Ectodermal cell (in vitro differentiated cells): ENCODE results near the gene GABBR2.

ENCODE experiments used
- H3K27ac ChIP-seq: 2 replicates; pipeline ENCODE4 v1.7.0; 2013; ENCODE audit warnings: mild to moderate bottlenecking, low read depth, low read length; ENCODE audit not compliant: insufficient read depth, poor library complexity, severe bottlenecking
- H3K27me3 ChIP-seq: 2 replicates; pipeline ENCODE4 v1.7.0; 2013; ENCODE audit warnings: mild to moderate bottlenecking, low read length; ENCODE audit not compliant: insufficient read depth, control insufficient read depth, poor library complexity, severe bottlenecking
- H3K36me3 ChIP-seq: one replicate; pipeline ENCODE4 v1.7.0; 2013; ENCODE audit warnings: low read length; ENCODE audit not compliant: control insufficient read depth, insufficient read depth
- H3K4me1 ChIP-seq: one replicate; pipeline ENCODE4 v1.7.0; 2013; ENCODE audit warnings: low read length; ENCODE audit not compliant: control insufficient read depth, insufficient read depth
- H3K4me3 ChIP-seq: 2 replicates; pipeline ENCODE4 v1.7.0; 2013; ENCODE audit warnings: low read depth, low read length, control low read depth; ENCODE audit not compliant: insufficient read depth
- H3K9me3 ChIP-seq: 2 replicates; pipeline ENCODE4 v1.7.0; 2013; ENCODE audit warnings: mild to moderate bottlenecking, low read length, moderate library complexity; ENCODE audit not compliant: control insufficient read depth
- WGBS, 2 experiments: methylation state at CpG; one replicate each; pipeline ENCODE4 v1.1.7; 2013; ENCODE audit warnings: missing lambda C conversion rate in 2 of 2; 5-methylcytosine and 5-hydroxymethylcytosine counted together

Gene GABBR2

DNA sequence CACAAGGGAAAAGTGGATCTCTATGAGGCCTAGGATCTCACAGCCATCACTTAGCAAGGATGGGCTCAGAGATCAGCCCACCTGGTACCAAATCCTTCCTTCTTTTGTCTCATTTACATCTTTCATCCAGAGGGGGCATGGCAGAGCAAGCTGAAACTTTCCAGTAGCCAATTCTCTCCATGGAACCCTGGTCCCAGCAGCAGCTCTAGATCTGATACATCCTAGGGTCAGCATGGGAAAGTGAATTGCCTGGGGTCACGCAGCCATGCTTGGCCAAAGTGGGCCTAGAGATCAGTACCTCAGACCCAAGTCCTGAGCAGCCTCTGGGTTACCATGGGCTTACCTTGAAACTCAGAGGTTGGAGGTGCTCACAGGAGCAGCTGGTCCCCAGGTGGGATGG lies 170.5 kb downstream of the GABBR2 start:
- Histone ChIP-seq H3K36me3 (no peaks in the 10 kb centered on the region), H3K27me3 (no peaks in the 10 kb centered on the region), H3K27ac (no peak overlapping the region), H3K4me1 (no peaks in the 10 kb centered on the region), H3K4me3 (no peak overlapping the region), H3K9me3 (no peaks in the 10 kb centered on the region)
- WGBS, 2 experiments, result 93 to 98% methylated on average over 1 of the region's 1 CpG

DNA sequence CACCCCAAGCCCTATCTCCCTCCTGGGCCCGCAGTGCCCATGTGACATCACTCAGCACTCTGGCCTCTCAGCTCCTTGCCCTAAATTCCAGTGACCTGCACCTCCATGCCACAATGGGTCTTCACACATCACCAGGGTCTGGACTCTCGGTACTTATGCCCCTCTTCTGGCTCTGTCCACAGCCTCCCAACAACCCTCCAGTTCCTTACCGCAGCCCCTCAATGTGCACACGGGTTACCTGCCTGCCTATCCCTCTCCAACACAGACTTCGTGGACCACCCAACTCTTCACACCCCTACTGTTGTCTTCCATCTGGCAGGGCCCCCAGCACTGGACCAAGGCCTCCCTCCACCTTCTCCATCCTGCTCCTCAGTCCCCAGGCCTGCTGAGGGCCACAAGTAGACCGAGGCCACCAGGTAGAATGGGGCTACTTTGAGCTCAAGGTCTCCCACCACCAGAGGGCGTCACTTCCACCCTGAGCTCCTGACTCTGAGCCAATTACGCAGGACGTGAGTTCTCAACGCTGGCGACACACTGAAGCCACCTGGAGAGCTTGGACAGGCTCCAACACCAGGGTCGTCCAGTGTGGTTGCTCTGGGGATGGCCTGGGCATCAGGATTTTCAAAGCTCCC lies 172.1 kb downstream of the GABBR2 start:
- Histone ChIP-seq H3K27ac (no peak overlapping the region), H3K27me3 (no peaks in the 10 kb centered on the region)
- WGBS, 2 experiments, result 78 to 79% methylated on average over 12 of the region's 12 CpGs

GRCh38 chr9:98533866-98534265 lies 174.9 kb downstream of the GABBR2 start:
- H3K4me1 ChIP-seq, result no peaks in the 10 kb centered on the region
- WGBS, 2 experiments, result 90% methylated on average over 4 of the region's 4 CpGs
- no peaks in the 10 kb centered on the region for H3K36me3 ChIP-seq
- H3K9me3 ChIP-seq, result no peaks in the 10 kb centered on the region
- no peak overlapping the region for H3K27ac ChIP-seq
- no peak overlapping the region for H3K4me3 ChIP-seq
- H3K27me3 ChIP-seq, result no peaks in the 10 kb centered on the region

More for the DNA sequence above, 172.1 kb downstream of the GABBR2 start:
- H3K4me1 ChIP-seq, result no peaks in the 10 kb centered on the region
- no peaks in the 10 kb centered on the region for H3K9me3 ChIP-seq
- H3K36me3 ChIP-seq, result no peaks in the 10 kb centered on the region
- H3K4me3 ChIP-seq, result no peak overlapping the region

DNA sequence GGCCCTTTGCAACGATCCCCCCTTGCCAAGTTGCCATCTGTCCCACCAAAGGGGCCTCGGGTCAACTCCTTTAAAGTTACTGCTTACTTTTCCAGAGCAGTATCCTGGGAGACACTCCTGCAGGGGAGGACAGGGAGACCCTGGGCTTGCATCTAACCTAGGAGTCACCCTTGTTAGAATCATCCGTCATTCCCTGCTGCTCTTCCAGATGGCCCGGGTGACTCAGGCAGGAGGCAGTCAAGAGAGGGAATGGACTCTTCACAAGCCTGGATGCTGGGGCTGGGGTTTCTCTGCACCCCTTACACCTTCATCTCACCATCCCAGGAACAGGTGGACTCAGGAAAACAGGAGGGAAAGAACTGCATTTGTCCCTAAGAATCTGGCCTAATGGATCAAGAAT lies 175.6 kb downstream of the GABBR2 start:
- Histone ChIP-seq H3K9me3 (no peaks in the 10 kb centered on the region), H3K36me3 (no peaks in the 10 kb centered on the region), H3K27ac (no peak overlapping the region), H3K4me1 (no peaks in the 10 kb centered on the region), H3K4me3 (no peak overlapping the region), H3K27me3 (no peaks in the 10 kb centered on the region)
- 83 to 88% methylated on average over 4 of the region's 4 CpGs for whole genome bisulfite sequencing, 2 experiments

DNA sequence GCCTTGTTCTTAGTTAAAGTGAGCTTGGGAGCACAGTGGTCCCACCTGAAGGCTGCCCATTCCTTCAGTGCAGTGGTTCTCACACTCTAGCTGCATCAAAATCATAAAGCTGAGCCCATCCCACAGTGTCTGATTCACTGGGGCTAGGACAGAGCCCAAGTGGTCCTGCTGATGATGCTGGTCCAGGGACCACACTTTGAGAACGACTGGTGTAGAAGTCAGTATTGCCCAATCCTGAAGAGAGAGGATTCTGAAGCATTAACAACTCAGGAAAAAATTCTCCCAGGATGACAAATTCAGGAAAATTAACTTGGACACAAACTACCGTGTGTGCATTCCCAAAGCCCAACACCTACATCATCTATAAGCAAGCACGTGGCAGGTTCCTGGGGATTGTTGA lies 176.2 kb downstream of the GABBR2 start:
- 92 to 99% methylated on average over 3 of the region's 3 CpGs for WGBS, 2 experiments
- Histone ChIP-seq H3K9me3 (no peaks in the 10 kb centered on the region), H3K4me3 (no peak overlapping the region), H3K4me1 (no peaks in the 10 kb centered on the region), H3K27me3 (no peaks in the 10 kb centered on the region), H3K27ac (no peak overlapping the region), H3K36me3 (no peaks in the 10 kb centered on the region)

- H3K27ac ChIP-seq, result no peak overlapping the region
- no peaks in the 10 kb centered on the region for H3K4me1 ChIP-seq
- WGBS, 2 experiments, result 93 to 96% methylated on average over 4 of the region's 4 CpGs
- H3K27me3 ChIP-seq, result no peaks in the 10 kb centered on the region
- H3K36me3 ChIP-seq, result no peaks in the 10 kb centered on the region
- H3K9me3 ChIP-seq, result no peaks in the 10 kb centered on the region
- no peak overlapping the region for H3K4me3 ChIP-seq
These were observed 176.6 kb downstream of the GABBR2 start for GRCh38 chr9:98532147-98532546.

DNA sequence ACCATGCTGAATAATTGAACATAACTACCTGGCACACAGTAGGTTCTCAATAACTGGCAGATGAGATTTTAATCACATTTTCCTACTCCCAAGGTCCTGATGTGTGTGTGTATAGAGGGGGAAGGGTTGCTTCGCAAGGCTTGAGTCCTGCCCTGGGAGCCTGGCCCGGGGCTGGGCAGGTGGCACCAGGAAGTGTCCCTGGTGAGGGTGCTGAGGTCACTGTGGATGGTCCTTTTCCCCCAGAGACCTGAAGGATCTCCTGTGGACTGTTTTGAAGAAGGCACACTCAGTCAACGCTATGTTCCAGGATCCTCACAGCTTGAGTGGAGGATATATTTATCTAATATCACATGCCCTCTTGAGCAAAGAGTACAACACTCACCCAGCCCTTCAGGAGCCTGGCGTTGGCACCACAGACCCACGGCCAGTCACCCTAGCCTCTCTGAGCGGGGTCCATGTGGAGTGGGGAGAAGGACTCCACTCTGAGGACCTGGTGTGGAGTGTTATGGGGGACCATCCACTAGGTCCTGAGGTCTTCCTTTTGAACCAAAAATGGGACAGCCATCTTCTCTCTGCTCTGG lies 177.8 kb downstream of the GABBR2 start:
- Histone ChIP-seq H3K36me3 (no peaks in the 10 kb centered on the region), H3K4me1 (no peaks in the 10 kb centered on the region), H3K27me3 (no peaks in the 10 kb centered on the region), H3K4me3 (no peak overlapping the region), H3K27ac (no peak overlapping the region), H3K9me3 (no peaks in the 10 kb centered on the region)
- WGBS, 2 experiments, result 93 to 96% methylated on average over 5 to 6 of the region's 6 CpGs

DNA sequence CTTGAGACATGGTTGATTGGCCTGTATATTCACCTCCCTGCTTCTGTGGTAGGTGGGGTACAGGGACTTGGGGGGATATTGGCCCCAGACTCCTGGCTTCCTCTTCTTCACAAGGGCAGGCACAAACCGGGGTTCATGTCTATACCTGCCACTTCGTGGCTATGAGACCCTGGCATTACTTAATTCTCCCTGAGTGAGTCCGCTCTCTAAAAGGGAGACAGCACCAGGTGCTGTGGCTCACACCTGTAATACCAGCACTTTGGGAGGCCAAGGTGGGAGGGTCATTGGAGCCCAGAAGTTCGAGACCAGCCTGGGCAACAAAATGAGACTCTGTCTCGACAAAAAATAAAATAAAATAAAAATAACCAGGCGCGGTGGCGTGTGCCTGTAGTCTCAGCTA lies 178.5 kb downstream of the GABBR2 start:
- Histone ChIP-seq H3K27ac (no peak overlapping the region), H3K4me3 (no peak overlapping the region), H3K4me1 (no peaks in the 10 kb centered on the region), H3K27me3 (no peaks in the 10 kb centered on the region), H3K36me3 (no peaks in the 10 kb centered on the region), H3K9me3 (no peaks in the 10 kb centered on the region)
- WGBS, 2 experiments, result 80% methylated on average over 8 of the region's 8 CpGs

DNA sequence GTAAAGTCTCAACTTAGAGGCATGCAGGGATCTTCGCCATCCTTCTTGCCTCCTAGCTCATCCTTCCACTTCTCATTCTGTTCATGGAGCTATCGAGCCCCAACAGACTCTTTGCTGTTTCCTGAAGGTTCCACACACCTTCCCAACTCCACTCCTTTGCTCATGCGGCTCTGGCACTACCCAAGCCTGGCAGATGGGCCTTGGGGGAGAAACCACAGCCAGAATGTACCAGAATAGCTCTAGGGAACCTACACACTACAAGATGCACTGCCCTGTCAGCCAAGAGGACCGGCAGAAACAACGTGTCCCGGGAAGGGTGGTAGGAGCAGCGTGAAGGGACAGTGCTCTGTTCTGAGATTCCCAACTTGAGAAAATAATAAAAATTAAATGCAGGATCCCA lies 178.9 kb downstream of the GABBR2 start:
- 92 to 95% methylated on average over 7 of the region's 7 CpGs for WGBS, 2 experiments
- Histone ChIP-seq H3K36me3 (no peaks in the 10 kb centered on the region), H3K27me3 (no peaks in the 10 kb centered on the region), H3K9me3 (no peaks in the 10 kb centered on the region), H3K4me1 (no peaks in the 10 kb centered on the region), H3K27ac (no peak overlapping the region), H3K4me3 (no peak overlapping the region)

DNA sequence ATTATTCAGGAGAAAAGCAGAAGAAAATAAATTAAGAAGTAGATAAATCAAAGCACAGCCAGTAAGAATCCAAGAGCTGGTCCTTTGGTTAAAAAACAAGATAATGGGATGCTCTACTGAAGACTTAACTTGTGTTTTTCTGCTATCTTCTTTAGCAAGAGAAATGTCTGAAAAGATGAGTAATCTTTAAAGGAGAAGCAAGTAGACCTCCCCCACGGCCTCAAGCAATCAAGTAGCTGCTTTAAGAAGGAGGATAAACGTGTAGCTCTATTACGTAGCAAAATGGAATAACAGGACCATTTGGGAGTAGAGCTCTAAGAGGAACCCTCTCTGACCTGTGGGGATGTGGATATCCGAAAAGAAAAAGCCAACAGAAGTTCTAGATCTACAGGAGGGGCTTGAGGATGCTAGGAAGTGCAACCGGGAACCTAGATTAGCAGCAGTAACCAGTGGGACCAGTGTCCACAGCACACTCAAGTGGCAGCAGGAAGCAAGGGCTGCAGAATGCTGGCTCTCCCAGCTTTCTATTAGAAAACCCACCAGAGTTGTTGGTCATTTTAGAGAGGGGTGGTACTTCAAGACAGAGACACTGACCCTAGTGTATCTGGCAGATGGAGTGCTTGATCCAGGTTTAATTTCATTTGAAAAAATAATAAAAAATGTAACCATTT lies 185.4 kb downstream of the GABBR2 start:
- Histone ChIP-seq H3K36me3 (no peaks in the 10 kb centered on the region), H3K27ac (no peak overlapping the region), H3K4me1 (no peaks in the 10 kb centered on the region), H3K9me3 (no peaks in the 10 kb centered on the region), H3K27me3 (no peaks in the 10 kb centered on the region), H3K4me3 (no peak overlapping the region)
- WGBS, 2 experiments, result 53 to 62% methylated on average over 5 of the region's 5 CpGs
